ENCODE measurements around the gene ZNF202.

GRCh38 chr11:123765601-123766000 is 24.1 kb upstream of the ZNF202 start:
- TF ChIP-seq, protein P1, sequence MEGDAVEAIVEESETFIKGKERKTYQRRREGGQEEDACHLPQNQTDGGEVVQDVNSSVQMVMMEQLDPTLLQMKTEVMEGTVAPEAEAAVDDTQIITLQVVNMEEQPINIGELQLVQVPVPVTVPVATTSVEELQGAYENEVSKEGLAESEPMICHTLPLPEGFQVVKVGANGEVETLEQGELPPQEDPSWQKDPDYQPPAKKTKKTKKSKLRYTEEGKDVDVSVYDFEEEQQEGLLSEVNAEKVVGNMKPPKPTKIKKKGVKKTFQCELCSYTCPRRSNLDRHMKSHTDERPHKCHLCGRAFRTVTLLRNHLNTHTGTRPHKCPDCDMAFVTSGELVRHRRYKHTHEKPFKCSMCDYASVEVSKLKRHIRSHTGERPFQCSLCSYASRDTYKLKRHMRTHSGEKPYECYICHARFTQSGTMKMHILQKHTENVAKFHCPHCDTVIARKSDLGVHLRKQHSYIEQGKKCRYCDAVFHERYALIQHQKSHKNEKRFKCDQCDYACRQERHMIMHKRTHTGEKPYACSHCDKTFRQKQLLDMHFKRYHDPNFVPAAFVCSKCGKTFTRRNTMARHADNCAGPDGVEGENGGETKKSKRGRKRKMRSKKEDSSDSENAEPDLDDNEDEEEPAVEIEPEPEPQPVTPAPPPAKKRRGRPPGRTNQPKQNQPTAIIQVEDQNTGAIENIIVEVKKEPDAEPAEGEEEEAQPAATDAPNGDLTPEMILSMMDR (IDR thresholded peaks at IDR 0.05; ENCODE audit: low read length) = no peak
- no peak for TF ChIP-seq EZH2 (optimal IDR thresholded peaks at IDR 0.05; ENCODE audit: low read depth, low read length)

All from MM.1S (cell line).